NCI-H2107 treated with DMSO at 0.1 percent for 48 hours (cell line): Measurements from ENCODE around the gene TAX1BP3.

ENCODE experiments used
- DNase-seq: peaks from one replicate; lab custom pipeline; 2025; ENCODE audit not compliant: unreplicated experiment; lab: John Stamatoyannopoulos, UW

Gene TAX1BP3

DNA sequence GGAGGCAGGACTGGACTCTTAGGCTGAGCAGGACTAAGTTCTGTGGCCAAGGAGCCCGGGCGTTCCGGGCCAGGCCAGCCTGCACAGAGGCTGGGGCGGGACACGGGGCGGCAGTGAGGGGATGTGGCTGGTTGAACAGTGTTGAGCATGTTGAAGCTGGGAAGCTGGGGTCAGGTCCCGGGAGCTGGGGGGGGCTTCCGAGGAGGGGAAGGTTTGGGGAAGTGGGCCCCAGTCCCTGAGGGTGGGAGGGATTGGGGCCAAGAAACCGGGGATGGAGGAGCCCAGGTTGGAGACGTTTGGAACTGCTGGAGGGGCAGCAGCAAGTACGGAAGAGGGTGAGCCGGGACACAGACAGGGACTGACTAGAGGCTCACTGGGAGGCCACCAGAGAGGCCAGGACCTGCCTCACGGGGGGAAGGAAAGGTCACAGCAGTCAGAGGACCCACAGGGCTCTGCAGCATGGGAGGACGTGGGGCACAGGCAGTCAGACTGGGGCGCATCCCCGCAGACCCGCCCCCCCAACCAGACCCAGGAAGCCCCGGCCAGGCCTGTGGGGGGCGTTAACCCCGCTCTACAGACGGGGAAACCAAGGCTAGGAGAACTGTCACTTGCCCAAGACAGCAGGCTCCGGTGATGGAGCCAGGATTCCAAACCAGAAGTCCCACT lies 9.5 kb downstream of the TAX1BP3 start:
- no peak for DNase-seq

DNA sequence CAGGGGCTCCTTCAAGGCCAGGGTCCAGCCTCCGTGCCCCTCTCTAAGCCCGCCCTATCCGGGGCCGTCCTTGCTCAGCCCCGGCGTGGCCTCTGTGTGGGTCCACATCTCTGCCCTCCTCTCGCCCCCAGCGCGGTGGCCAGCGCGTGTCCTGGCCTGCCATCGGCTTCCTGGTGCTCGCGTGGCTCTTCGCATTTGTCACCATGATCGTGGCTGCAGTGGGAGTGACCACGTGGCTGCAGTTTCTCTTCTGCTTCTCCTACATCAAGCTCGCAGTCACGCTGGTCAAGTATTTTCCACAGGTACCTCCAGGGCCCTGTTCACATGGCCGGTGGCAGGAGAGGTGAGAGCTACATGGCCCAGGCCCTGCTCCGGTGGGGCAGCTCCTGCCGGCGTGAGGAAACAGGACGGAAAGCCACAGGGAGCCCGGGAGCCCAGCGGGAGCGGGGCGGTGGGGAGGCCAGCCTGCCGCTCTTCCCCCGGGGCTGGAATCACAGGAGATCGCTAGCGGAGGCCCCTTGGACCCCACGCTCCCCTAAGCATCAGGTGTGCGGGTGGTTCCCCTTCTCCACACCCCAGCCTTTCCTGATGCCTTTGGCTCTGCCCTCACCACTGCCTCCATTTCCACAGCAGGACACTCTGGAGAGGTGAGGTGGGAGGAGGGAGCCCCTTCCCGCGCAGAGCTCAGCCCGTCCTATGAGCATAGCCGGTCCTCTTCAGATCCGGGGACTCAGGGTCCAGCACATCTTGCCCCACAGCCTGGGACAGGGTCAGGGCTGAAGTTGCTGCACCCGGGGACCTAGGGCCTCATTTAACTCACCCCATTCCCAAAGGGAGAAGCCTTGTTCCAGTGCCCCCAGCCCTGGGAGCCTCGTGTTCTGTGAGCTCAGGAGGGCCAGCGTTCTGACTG lies 10.2 kb downstream of the TAX1BP3 start:
- DNase-seq = no peak

DNA sequence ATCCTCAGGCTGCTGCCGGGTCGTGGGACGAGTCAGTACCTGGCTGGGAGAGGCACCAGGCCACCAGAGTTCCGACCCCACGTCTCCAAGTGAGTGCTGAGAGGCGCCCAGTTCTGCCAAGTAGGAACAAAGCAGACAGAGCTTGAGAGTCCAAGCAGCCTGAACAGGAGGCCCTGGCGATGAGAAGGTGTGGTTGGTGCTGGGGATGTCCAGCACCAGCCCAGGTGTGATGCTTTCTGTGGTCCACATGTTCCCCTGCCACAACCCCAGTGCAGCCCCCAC lies 10.8 kb downstream of the TAX1BP3 start:
- no peak for DNase-seq

DNA sequence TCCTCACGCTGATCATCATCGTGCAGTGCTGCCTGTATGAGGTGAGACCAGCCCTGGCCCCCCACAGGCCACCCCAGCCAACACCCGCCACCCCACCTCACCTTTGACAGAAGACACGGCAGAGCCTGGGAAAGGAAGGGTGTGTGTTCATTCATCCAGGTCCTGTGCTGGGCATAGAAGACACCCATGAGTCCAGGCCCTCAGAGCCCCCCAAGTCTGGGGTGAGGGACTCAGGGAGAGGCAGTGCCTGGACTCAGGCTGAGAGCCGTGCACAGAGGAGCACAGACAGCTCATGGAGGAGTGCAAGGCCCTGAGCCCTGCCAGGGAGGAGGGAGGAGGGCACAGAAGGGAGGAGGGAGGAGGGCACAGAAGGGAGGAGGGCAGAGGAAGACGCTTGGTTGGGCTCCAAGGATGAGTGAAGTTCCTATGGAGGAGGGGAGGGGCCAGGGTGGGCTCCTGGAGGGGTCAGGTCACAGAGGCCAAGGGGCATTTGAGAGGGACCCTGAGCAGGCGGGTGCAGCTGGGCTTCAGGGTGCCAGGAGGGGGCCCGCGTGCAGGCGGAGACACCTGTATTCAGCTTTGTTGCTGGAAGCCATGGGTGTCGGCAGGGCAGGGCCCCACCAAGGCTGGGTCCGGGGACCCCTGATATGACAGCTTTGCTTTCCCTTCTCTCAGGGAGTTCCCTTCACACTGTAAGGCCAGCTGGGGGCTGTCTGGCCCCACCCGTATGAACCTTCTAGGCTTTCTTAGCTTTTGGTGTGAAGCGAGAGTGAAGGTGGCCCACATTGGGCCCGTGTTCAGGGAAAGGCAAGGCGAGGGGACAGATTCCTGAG lies 11.4 kb downstream of the TAX1BP3 start:
- no peak for DNase-seq

DNA sequence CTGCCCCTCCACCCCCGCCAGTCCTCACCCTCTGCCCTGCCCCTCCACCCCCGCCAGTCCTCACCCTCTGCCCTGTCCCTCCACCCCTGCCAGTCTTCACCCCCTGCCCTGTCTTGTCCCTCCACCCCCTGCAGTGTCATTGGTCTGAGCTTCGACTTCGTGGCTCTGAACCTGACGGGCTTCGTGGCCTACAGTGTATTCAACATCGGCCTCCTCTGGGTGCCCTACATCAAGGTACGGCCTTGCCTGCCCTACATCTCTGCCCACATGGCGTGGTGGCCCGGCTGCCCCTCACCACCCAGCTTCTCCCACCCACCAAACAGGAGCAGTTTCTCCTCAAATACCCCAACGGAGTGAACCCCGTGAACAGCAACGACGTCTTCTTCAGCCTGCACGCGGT lies 12.0 kb downstream of the TAX1BP3 start:
- no peak for DNase-seq

DNA sequence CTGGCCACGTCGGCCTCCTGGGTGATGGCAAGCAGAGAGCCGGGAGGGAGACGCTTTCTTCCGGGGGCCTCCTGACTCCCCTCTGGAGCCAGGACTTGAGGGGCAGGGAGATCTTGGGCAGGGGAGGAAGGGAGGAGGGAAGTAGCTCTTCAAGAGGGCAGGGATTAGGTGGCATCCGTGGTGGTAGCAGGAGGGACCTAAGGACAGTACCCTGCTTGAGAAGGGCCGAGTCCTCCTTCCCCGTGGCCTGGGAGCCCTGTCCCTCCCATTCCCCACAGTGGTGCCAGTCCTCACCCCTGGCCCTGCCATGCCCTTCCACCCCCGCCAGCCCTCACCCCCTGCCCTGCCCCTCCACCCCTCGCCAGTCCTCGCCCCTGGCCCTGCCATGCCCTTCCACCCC lies 12.6 kb downstream of the TAX1BP3 start:
- DNase-seq = no peak

DNA sequence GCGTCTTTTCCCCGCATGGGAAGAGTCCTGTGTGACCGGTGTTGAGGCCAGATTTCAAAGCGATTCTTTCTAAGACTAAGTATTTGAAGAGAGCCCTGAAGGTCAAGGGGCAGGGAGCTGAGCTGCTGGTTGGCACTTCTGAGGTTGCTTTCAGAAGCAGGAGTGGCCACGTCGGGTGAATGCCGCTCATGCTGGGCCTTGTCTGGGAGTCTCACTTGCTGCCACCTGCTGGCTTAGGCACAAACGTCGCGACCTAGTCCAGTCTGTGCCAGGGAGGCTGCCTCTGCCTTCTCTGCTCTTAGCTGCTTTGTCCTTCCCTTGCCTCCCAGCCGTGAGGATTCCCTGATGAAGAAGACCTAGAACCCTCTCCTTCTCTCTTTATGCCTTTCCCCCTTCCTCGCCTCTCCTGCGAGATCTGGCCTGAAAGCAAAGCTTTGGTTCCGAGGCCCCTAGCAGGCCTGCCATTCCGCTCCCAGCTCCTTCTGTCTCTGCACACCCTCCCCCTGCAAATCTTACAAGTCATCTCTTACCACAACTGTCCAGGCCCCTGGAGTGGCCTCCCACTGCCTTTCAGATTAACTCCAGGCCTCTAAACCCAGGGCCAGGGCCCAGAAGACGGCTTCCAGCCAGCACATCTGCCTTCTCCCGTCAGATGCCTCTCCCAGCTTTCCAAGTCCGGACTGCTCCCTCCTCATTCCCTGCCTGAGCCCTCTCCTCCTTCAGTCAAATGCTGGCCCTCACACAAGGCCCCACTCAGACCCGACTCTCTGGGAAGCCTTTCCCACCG lies 20.4 kb downstream of the TAX1BP3 start:
- DNase-seq = no peak

DNA sequence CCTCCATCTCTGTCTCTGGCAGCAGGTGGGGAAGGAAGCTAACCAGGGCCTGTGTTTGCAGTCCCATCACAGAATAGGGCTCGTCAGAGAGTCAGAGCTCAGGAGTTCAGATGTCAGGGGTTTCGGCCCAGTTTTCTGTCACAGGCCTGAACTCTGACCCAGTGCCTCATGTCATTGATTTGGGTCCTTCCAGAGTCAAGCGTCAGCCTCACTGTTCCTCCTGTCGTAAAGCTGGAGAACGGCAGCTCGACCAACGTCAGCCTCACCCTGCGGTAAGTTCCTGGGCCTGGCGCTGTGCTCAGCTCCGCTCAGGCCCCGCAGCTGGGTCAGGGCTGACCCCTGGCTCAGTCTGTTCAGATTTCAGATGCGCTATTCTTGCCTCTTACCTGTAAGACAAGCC lies 21.1 kb downstream of the TAX1BP3 start:
- DNase-seq = no peak

DNA sequence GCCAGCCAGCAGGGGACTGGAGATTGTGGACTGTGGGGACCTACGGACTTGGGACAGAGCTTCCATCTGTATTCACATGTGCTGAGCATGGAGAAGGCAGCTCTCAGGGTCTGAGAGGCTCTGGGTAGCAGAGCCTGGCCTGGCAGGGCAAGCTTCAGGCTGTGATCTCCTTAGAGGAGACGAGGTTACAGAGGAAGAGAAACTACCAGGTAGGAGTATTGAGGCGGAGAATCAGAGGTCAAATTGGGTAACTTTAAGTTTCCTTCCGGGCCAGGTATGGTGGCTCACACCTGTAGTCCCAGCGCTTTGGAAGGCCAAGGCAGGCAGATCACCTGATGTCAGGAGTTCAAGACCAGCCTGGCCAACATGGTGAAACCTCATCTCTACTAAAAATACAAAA lies 23.1 kb downstream of the TAX1BP3 start:
- DNase-seq = no peak

DNA sequence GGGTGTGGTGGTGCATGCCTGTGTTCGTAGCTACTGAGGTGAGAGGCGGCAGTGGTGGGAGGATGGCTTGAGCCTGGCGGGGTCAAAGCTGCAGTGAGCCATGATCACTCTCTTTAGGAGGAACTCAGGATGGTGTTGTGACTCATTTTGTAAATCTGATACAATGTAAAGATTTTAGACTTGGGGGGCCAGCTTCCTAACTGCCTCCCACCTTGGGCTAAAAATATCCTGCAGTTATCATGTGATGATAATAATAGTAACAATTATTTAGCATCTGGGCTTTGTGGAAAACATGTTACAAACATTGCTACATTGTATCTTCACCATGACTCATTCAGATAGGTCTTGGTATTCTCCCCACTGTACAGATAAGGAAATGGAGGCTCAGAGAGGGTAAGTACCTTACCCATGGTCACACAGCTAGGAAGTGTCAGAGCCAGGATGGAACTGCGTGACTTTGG lies 24.5 kb downstream of the TAX1BP3 start:
- no peak for DNase-seq

DNA sequence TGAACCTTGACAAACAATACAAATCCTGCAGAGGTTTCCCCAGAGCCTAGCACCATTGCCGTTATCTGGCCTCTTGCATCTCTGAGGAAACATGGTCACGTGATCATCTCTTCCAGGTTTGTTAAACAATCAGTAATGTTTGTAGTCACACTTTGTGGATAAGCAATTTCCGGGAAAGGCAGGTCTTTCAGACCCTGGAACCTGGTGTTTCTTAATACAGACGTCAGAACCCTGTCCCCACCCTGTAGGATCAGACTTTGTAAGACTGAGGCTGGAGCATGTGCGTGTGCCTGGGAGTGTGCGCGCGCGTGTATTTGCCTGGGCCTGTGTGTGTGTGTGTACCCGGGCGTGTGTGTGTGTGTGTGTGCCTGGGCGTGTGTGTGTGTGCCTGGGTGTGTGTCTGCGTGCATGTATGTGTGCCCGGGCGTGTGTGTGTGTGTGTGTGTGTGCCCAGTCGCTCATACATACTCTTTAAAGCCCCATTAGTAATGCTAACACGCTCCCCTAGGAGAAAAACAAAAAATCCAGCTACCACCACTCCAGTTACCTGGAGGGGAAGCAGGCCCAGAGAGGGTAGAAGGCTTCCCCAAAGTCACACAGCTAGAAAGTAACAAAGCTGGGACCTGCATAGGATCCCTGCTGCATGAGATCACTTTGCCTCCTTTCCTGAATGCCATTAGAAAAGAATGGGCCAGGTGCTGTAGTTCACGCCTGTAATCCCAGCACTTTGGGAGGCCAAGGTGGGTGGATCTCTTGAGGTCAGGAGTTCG lies 26.5 kb downstream of the TAX1BP3 start:
- no peak for DNase-seq

DNA sequence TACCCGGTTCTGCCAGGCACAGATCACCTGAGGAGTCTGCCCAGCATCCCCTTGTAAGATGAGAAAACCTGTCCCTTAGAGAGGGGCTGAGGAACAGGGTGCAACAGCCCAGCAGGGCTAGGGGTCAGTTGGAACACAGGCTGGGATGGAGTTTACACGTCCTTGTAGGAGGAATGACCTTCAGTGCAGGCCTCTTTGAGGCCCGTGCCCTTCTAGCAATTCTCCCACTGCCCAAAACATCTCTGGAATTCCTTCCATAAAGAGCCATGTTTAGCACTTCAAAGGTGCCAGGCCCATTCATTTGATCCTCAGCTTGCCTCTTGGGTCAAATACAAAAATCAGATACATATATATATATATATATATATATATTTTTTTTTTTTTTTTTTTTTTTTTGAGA lies 27.4 kb downstream of the TAX1BP3 start:
- no peak for DNase-seq

DNA sequence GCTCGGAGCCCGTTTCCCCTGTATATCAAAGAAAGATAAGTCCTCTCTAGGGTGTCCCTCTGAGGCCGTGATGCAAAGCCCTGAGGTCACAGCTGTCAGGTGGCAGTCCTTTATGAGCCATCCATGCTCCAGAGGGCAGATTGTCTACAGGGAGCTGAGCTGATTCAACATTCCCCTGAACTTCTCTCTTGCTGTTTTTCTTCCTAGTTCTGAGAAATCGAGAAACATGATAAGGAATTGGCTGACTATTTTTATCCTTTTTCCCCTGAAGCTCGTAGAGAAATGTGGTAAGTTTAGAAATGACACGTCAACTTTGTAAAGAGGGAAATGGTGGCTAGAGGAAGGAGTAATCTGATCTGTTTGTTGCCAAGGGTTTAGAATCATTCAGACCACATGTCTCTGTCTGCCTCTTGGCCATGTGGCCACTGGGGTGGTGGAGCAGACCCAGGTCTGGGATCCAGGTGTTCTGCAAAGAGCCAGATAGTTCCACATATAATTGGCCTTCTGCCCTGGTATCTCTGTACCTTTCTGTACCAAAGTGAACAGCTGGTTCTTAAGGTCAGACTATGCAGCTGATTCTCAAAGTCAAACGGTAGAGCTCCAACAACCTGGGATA lies 28.3 kb downstream of the TAX1BP3 start:
- DNase-seq = no peak

DNA sequence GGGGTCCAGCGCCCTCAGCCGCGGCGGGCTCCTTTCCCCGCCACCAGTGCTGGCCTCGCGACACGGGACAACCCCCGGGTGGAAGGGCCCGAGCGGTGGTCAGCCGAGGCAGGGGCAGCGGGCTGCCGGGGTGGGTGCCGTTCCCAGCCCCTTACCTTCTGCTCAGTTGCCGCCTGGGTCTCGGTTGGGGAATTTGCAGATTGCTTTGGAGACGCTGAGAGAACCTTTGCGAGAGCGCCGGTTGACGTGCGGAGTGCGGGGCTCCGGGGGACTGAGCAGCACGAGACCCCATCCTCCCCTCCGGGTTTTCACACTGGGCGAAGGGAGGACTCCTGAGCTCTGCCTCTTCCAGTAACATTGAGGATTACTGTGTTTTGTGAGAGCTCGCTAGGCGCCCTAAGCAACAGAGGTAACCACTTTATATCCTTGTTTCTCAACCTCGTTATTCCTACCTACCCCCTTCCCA lies 31.4 kb downstream of the TAX1BP3 start:
- DNase-seq = no peak

DNA sequence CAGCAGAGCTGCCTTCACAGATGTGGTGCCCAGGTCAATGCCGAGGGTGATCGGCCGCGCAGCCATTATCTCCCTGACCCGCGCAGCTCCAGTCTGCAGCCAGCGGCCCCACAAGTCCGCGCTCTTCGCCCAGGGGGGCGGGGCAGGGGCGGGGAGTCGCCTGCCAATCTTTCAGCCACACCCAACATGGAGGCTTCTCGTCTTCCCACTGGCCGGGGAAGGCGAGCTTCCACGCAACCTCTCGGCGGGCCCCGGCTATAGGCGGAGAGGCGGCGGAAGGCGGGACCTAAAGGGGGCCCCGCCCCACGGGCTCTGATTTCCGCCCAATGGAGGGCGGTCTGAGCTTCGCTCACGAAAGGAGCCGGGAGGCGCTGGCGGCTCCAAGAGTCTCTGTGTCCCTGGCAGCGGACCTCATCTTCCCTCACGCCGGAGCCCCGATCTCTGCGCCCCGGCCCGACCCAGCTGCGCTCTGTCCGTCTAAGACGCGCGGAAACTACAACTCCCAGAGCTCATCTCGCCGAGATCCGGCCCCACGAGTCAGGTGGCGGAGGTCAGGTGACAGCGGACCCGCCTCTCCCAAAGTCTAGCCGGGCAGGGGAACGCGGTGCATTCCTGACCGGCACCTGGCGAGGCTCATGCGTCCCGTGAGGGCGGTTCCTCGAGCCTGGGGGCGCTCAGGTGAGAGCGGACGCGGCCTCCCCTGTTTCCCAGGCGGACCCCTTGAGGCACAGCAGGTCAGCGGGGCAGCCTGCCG lies 32.0 kb downstream of the TAX1BP3 start, which contains the start of the genes CTNS and SHPK:
TSS of gene CTNS (plus strand) at position 607 of the 754 bp plus-strand sequence. CDS start 3,447 bp downstream, outside the sequence.
TSS of gene SHPK (minus strand) at position 97 of the 754 bp plus-strand sequence. CDS start at position 66, 31 bp downstream.
- peak; percentile 62 for DNase-seq

DNA sequence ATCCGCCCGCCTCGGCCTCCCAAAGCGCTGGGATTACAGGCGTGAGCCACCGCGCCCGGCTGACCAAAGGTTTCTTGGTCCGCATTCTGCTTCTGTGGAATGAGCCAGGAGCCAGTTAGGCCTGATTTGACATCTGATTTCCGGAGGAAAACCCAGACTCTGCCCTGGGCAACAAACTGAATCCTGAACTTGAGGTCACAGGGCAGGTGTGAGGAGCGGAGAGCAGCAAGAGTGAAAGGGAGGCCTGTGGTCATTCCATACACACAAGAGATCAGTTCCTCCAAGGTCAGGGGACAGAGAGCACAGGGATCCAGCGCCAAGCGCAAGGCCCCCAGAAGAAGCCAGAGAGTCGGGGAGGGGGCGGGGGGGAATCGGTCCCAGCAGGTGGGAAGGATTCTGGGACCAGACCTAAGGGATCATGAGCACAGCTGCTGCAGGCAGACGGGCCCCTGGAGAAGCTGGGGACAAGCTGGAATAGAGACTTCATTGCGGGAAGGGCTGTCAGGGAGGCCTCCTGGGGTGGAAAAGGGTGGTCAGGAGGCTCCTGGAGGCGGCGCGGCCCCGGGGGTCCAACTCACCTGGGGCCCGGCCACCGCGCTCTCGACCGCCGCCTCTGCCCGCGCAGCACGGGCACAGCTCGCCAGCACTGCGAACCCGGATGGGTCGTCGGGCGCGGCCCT lies 32.8 kb downstream of the TAX1BP3 start:
- DNase-seq = no peak

DNA sequence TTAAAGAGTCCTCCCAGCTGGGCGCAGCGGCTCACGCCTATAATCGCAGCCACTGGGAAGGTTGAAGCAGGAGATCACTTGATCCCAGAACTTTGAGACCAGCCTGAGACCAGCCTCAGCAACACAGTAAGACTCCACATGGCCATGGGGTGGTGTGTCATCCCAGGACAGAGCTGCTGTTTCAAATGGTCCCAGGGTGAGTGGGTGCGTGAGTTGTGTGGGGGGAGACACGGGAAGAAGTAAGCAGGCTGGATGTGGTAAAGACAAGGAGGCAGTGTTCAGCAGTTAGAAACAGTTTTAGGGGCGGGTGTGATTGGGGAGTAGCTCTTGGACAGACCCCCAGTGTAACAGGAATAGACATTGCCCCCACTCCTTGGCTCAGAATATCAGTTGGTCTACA lies 36.1 kb downstream of the TAX1BP3 start:
- DNase-seq = no peak

DNA sequence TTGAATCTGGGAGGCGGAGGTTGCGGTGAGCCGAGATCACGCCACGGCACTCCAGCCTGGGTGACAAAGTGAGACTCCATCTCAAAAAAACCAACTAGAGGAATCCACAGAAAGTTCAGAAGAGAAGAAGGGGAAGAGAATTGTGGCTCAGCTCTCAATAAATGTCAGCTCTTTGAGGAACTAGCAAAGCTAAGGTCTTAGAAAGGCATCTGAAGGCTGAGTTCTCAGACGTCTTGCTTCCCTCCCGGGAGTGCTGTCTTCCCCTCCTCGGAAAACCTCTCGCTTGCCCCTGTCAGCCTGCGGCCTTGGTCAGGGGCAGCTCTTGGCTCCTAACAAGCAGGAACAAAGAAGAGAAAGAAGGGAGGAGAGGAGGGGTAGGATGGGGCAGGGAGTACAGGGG lies 37.6 kb downstream of the TAX1BP3 start:
- no peak for DNase-seq
